ENCODE data around the gene PACRGL. TPM values are rescaled to one million over a fixed set of nuclear protein-coding genes. Genes with fewer than 3 reads are reported as not detected.
"Not testable (repeated sequence)": the region's sequence is repeated elsewhere in the genome, so short reads cannot be mapped to it uniquely, and the experiment has no call there.

The PACRGL gene
- total and polyA plus RNA-seq, 11 donors, result 2.4 to 17.1 (median 11.2) TPM

DNA sequence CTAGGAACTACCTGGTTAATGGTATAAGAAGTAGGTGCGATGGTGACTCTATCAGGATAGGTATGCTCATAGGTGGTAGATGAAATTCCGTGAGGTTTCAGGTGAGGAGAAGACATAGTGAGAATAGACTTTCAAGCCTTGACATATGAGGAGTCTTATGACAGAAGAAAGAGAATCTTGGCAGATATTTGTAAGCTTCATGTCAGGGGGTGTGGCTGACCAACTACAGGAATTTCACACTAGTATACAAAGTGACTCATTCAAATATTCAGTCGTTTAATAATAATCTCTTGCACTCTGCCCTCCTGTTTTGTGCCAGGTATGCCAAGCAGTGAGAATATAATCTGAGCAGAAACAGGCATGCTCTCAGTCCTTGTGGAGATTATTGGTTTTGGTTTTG, 22.8 kb downstream of the PACRGL start:
- no peak for DNase-seq
- no peaks in the 10 kb centered on the region for H3K4me1 ChIP-seq
- no peak for TF ChIP-seq POLR2A (IDR thresholded peaks at IDR 0.05)
- TF ChIP-seq CTCF (IDR thresholded peaks at IDR 0.05), result no peak
- 72 to 93% (median 84%) methylated on average over 3 of the region's 3 CpGs for WGBS, 4 donors
- H3K36me3 ChIP-seq, result peaks cover 0 to 91% (median 76%) of the 10 kb centered on the region in 9 donors
- H3K27ac ChIP-seq, result no peak overlapping the region
- H3K9me3 ChIP-seq, result peaks cover 0 to 26% (median 6%) of the 10 kb centered on the region in 12 donors
- H3K4me3 ChIP-seq, result no peak overlapping the region
- intact Hi-C loops (cut with DNase I), result no loop called here
- no peak for ATAC-seq
- H3K27me3 ChIP-seq, result no peaks in the 10 kb centered on the region

- Histone ChIP-seq H3K4me1 (no peaks in the 10 kb centered on the region), H3K36me3 (peaks cover 0 to 93% (median 77%) of the 10 kb centered on the region in 9 donors), H3K9me3 (peaks cover 0 to 26% (median 6%) of the 10 kb centered on the region in 12 donors), H3K4me3 (no peak overlapping the region), H3K27me3 (no peaks in the 10 kb centered on the region), H3K27ac (no peak overlapping the region)
- TF ChIP-seq CTCF (IDR thresholded peaks at IDR 0.05) (no peak), POLR2A (IDR thresholded peaks at IDR 0.05) (no peak)
- ATAC-seq, result no peak
- intact Hi-C loops (cut with DNase I), result no loop called here
- 73 to 82% (median 77%) methylated on average over 3 of the region's 3 CpGs for WGBS, 4 donors
- DNase-seq, result no peak
Measured at GRCh38 chr4:20723463-20723862, 23.2 kb downstream of the PACRGL start.

DNA sequence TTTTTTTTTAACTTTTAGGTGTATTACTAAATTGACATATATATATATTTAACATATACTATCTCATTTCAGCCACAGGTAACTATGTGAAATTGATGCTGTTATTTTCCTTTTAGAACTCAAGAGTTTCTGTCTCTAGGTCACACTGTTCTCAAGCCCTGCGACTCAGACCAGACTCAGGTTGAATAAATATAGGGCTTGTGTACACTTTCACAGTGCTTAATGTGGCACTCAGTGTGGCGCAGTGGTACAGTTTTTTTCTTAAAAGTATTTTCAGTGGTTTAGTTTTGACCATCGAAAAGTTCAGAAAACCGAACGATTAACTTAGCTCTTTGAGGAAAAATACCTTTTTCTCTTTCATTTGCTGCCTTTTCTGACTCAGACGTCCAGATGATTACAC, 24.7 kb downstream of the PACRGL start:
- Histone ChIP-seq H3K36me3 (peaks cover 0 to 97% (median 83%) of the 10 kb centered on the region in 9 donors), H3K27ac (no peak overlapping the region), H3K4me3 (no peak overlapping the region), H3K9me3 (peaks cover 0 to 26% (median 6%) of the 10 kb centered on the region in 12 donors), H3K4me1 (no peaks in the 10 kb centered on the region), H3K27me3 (no peaks in the 10 kb centered on the region)
- no peak for DNase-seq
- 75 to 96% (median 94%) methylated on average over 6 of the region's 6 CpGs for WGBS, 4 donors
- intact Hi-C loops (cut with DNase I), result no loop called here
- ATAC-seq, result no peak
- TF ChIP-seq CTCF (IDR thresholded peaks at IDR 0.05) (no peak), POLR2A (IDR thresholded peaks at IDR 0.05) (no peak)

DNA sequence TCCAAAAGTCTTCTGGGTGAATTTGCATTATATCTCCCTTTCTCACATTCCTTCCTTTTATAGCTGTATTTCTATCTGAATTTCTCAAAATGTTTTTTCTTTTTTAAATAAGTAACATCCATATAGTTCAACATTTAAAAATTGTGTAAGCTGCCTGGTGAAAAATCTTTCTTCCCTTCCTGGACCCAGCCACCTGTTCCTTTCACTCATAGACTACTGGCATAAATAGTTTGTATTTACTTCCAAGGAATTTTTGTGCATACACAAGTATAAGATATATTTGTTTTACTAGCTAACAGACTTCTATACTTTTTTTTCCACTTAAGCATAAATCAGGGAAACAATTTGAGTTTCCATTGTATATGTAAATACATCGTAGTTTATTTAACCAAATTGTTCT, 35.7 kb downstream of the PACRGL start:
- Histone ChIP-seq H3K27ac (no peak overlapping the region), H3K4me1 (no peaks in the 10 kb centered on the region), H3K4me3 (no peak overlapping the region), H3K9me3 (peaks cover 0 to 42% (median 3%) of the 10 kb centered on the region in 12 donors), H3K36me3 (peaks cover 0 to 67% (median 27%) of the 10 kb centered on the region in 9 donors), H3K27me3 (no peaks in the 10 kb centered on the region)
- ATAC-seq (no peak), DNase-seq (no peak)
- no peak for TF ChIP-seq CTCF (IDR thresholded peaks at IDR 0.05)
- no peak for TF ChIP-seq POLR2A (IDR thresholded peaks at IDR 0.05)
- 96 to 99% (median 97%) methylated on average over 1 of the region's 1 CpG for WGBS, 4 donors
- intact Hi-C loops (cut with DNase I), result no loop called here

- H3K4me1 ChIP-seq; intact Hi-C loops (cut with DNase I); H3K4me3 ChIP-seq; H3K27ac ChIP-seq; H3K36me3 ChIP-seq; DNase-seq; ATAC-seq; H3K27me3 ChIP-seq: not testable (repeated sequence)
- peaks cover 0 to 39% (median 7%) of the 10 kb centered on the region in 12 donors for H3K9me3 ChIP-seq
- 92 to 96% (median 94%) methylated on average over 4 of the region's 4 CpGs for WGBS, 4 donors
Measured at GRCh38 chr4:20746000-20746399, 45.7 kb downstream of the PACRGL start.

Measured in heart left ventricle (tissue), 16 donors.